RWPE2 (cell line): ENCODE measurements around the gene KIAA1549.

Experiments used
- ATAC-seq: fragments of 200-7000 bp; cut with Tn5 transposase; 3 replicates; pipeline ENCODE4 v1.9.1; 2021; ENCODE audit warnings: low read depth
- DNase-seq: peaks from one replicate; pipeline ENCODE4 v3.0.0-alpha.2; 2020; ENCODE audit warnings: low spot score
- H3K27ac ChIP-seq: fragments of 450-650 bp; 2 replicates; pipeline ENCODE4 v1.5.1; 2017; ENCODE audit warnings: mild to moderate bottlenecking; ENCODE audit not compliant: poor library complexity, severe bottlenecking
- H3K27me3 ChIP-seq: fragments of 250-450 bp; sonication (Bioruptor Pico); 2 replicates; pipeline ENCODE4 v1.5.1; 2021; ENCODE audit warnings: mild to moderate bottlenecking, moderate library complexity; ENCODE audit not compliant: insufficient read depth, poor library complexity, severe bottlenecking
- H3K36me3 ChIP-seq: fragments of 250-450 bp; sonication (Bioruptor Pico); 2 replicates; pipeline ENCODE4 v1.5.1; 2020; ENCODE audit warnings: low read depth, mild to moderate bottlenecking, moderate library complexity
- H3K4me1 ChIP-seq: fragments of 250-450 bp; sonication (Bioruptor Pico); 2 replicates; pipeline ENCODE4 v1.5.1; 2021; ENCODE audit warnings: mild to moderate bottlenecking, moderate library complexity; ENCODE audit not compliant: insufficient read depth, poor library complexity, severe bottlenecking
- H3K4me3 ChIP-seq: fragments of 250-450 bp; sonication (Bioruptor Pico); 2 replicates; pipeline ENCODE4 v1.5.1; 2021; ENCODE audit warnings: mild to moderate bottlenecking, moderate library complexity; ENCODE audit not compliant: severe bottlenecking
- H3K9me3 ChIP-seq: fragments of 250-450 bp; sonication (Bioruptor Pico); 2 replicates; pipeline ENCODE4 v1.5.1; 2021; ENCODE audit warnings: mild to moderate bottlenecking, moderate library complexity; ENCODE audit not compliant: severe bottlenecking
- TF ChIP-seq, protein P1 (sequence below): fragments of 450-650 bp; IDR thresholded peaks from one replicate; pipeline ENCODE4 v1.5.1; 2017; ENCODE audit warnings: mild to moderate bottlenecking, moderate library complexity; ENCODE audit not compliant: poor library complexity, severe bottlenecking

KIAA1549 gene

DNA sequence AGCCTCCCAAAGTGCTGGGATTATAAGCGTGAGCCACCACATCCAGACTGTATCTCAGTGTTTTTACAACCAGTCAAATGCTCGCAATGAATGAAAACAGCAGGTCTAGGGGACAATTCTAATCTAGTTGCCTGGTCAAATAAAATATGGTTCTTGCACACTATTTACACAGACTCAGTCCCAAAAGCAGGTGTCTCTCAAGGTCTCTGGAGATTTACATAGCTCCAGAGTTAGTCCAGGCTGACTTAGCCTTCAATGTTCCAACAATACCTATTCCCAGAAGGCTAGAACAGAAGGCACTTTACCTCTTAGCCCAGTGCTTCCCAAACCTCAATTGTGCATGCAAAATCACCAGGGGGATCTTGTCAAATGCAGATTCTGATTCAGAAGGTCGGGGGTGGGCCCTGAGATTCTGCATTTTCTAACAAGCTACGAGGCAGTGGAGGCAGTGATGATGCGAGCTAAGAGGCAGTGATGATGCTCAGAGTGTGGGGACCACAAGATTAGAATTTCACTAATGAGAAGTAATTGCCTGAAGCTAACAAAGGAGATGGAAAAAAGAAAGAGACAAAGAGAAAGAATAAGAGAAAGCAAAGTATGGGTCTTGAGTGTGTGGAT, 6.4 kb downstream of the KIAA1549 start:
- Histone ChIP-seq H3K4me1 (no peaks in the 10 kb centered on the region), H3K9me3 (no peaks in the 10 kb centered on the region), H3K36me3 (no peaks in the 10 kb centered on the region), H3K4me3 (no peak overlapping the region), H3K27ac (no peak overlapping the region), H3K27me3 (no peaks in the 10 kb centered on the region)
- ATAC-seq, result no peak
- no peak for DNase-seq
- TF ChIP-seq, protein P1, sequence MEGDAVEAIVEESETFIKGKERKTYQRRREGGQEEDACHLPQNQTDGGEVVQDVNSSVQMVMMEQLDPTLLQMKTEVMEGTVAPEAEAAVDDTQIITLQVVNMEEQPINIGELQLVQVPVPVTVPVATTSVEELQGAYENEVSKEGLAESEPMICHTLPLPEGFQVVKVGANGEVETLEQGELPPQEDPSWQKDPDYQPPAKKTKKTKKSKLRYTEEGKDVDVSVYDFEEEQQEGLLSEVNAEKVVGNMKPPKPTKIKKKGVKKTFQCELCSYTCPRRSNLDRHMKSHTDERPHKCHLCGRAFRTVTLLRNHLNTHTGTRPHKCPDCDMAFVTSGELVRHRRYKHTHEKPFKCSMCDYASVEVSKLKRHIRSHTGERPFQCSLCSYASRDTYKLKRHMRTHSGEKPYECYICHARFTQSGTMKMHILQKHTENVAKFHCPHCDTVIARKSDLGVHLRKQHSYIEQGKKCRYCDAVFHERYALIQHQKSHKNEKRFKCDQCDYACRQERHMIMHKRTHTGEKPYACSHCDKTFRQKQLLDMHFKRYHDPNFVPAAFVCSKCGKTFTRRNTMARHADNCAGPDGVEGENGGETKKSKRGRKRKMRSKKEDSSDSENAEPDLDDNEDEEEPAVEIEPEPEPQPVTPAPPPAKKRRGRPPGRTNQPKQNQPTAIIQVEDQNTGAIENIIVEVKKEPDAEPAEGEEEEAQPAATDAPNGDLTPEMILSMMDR, result no peak

DNA sequence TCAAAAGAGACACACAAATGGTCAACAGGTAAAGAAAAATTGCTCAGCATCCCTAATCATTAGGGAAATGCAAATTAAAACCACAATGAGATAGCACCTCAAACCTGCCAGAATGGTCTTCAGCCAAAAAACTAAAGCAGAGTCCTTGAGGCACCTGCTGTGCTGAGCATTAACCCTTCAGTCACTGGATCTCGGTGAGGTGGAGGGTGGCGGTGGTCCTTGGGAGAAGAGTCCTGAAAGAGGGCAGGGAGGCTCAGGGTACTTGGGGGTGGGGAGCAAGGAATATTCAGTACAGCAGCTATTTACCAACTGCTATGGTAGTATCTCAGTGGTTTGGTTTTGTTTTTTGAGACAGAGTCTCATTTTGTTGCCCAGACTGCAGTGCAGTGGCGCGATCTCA, 7.1 kb downstream of the KIAA1549 start:
- DNase-seq, result no peak
- no peaks in the 10 kb centered on the region for H3K36me3 ChIP-seq
- ATAC-seq, result no peak
- no peaks in the 10 kb centered on the region for H3K9me3 ChIP-seq
- TF ChIP-seq, protein P1, result no peak
- no peaks in the 10 kb centered on the region for H3K4me1 ChIP-seq
- H3K4me3 ChIP-seq, result no peak overlapping the region
- H3K27me3 ChIP-seq, result no peaks in the 10 kb centered on the region
- no peak overlapping the region for H3K27ac ChIP-seq

GRCh38 chr7:138970952-138971351, 10.2 kb downstream of the KIAA1549 start:
- no peaks in the 10 kb centered on the region for H3K27me3 ChIP-seq
- ATAC-seq (no peak), DNase-seq (no peak)
- no peak overlapping the region for H3K4me3 ChIP-seq
- H3K9me3 ChIP-seq, result no peaks in the 10 kb centered on the region
- H3K27ac ChIP-seq, result no peak overlapping the region
- no peaks in the 10 kb centered on the region for H3K4me1 ChIP-seq
- TF ChIP-seq, protein P1, result no peak
- H3K36me3 ChIP-seq, result no peaks in the 10 kb centered on the region

DNA sequence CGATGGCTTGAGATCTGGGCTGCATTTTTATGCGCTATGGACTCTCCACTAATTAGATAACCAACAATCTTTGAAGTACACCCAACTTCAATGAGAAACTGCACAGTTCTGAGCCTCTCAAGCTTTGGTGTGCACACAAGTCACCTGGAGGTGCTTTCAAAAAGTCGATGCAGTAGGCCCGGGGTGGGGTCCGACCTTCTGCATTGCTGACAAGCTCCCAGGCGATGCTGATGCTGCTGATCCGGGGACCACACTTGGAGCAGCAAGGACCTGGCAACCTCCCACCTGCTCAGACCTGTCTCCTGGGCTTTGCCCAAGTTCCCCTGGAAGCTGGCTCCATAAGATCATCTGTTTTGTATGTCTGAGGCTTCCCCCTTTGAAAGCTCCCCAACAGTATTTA, 10.7 kb downstream of the KIAA1549 start:
- ATAC-seq, result no peak
- Histone ChIP-seq H3K27me3 (no peaks in the 10 kb centered on the region), H3K4me3 (no peak overlapping the region), H3K36me3 (no peaks in the 10 kb centered on the region), H3K27ac (no peak overlapping the region), H3K9me3 (no peaks in the 10 kb centered on the region), H3K4me1 (no peaks in the 10 kb centered on the region)
- DNase-seq, result no peak
- TF ChIP-seq, protein P1, result no peak

- Histone ChIP-seq H3K4me3 (no peak overlapping the region), H3K9me3 (no peaks in the 10 kb centered on the region), H3K36me3 (no peaks in the 10 kb centered on the region), H3K27ac (no peak overlapping the region), H3K27me3 (no peaks in the 10 kb centered on the region), H3K4me1 (no peaks in the 10 kb centered on the region)
- TF ChIP-seq, protein P1, result no peak
- ATAC-seq (no peak), DNase-seq (no peak)
Measured at GRCh38 chr7:138967159-138967558, 14.0 kb downstream of the KIAA1549 start.
